Cerebellar cortex (tissue), 1 donor: Measurements from ENCODE around the gene RPTOR.
"Not testable (repeated sequence)": the region's sequence is repeated elsewhere in the genome, so short reads cannot be mapped to it uniquely, and the experiment has no call there.

ENCODE experiments used
- DNase-seq: peaks from one replicate; pipeline ENCODE4 v3.0.0-alpha.2; 2015; ENCODE audit warnings: low spot score

Gene RPTOR

GRCh38 chr17:80544655-80545498 lies at the start of gene RPTOR:
TSS of gene RPTOR (plus strand) at chr17:80544838. CDS start at chr17:80545630, 792 bp downstream.
- DNase-seq, result peak; percentile 92

- DNase-seq, result no peak
These were observed 46.9 kb upstream of the RPTOR start for GRCh38 chr17:80497726-80498241.

GRCh38 chr17:80498242-80498919 lies 46.3 kb upstream of the RPTOR start:
- DNase-seq, result peak; percentile 66

- no peak for DNase-seq
These were observed 45.7 kb upstream of the RPTOR start for GRCh38 chr17:80498920-80499410.

- DNase-seq, result no peak
These were observed 45.1 kb upstream of the RPTOR start for GRCh38 chr17:80499560-80499959.

- DNase-seq, result peak; percentile 33
These were observed 44.5 kb upstream of the RPTOR start for GRCh38 chr17:80499961-80500665.

GRCh38 chr17:80501741-80502577 lies 42.7 kb upstream of the RPTOR start:
- DNase-seq, result no peak

- no peak for DNase-seq
These were observed 42.1 kb upstream of the RPTOR start for GRCh38 chr17:80502578-80502877.

- no peak for DNase-seq
These were observed 41.6 kb upstream of the RPTOR start for GRCh38 chr17:80503031-80503430.

- no peak for DNase-seq
These were observed 40.7 kb upstream of the RPTOR start for GRCh38 chr17:80503921-80504320.

GRCh38 chr17:80504686-80505413 lies 39.8 kb upstream of the RPTOR start:
- no peak for DNase-seq

- not testable (repeated sequence) for DNase-seq
These were observed 37.5 kb upstream of the RPTOR start for GRCh38 chr17:80507177-80507576.

GRCh38 chr17:80507965-80508364 lies 36.7 kb upstream of the RPTOR start:
- DNase-seq, result no peak

GRCh38 chr17:80509311-80509710 lies 35.3 kb upstream of the RPTOR start:
- no peak for DNase-seq

- DNase-seq, result no peak
These were observed 34.5 kb upstream of the RPTOR start for GRCh38 chr17:80510132-80510531.

- DNase-seq, result no peak
These were observed 33.9 kb upstream of the RPTOR start for GRCh38 chr17:80510772-80511171.

- no peak for DNase-seq
These were observed 33.1 kb upstream of the RPTOR start for GRCh38 chr17:80511222-80512180.

- DNase-seq, result no peak
These were observed 32.4 kb upstream of the RPTOR start for GRCh38 chr17:80512233-80512632.

- no peak for DNase-seq
These were observed 31.4 kb upstream of the RPTOR start for GRCh38 chr17:80513201-80513600.

- DNase-seq, result no peak
These were observed 30.7 kb upstream of the RPTOR start for GRCh38 chr17:80513892-80514291.
